DMS79 (cell line): Measurements from ENCODE around the gene HOXC12.

Experiments
- DNase-seq: peaks from one replicate; lab custom pipeline; 2025; lab: John Stamatoyannopoulos, UW

The HOXC12 gene

GRCh38 chr12:53956914-53957536, 2.3 kb downstream of the HOXC12 start:
- no peak for DNase-seq

- no peak for DNase-seq
Observed at GRCh38 chr12:53958128-53958527, 3.4 kb downstream of the HOXC12 start.

GRCh38 chr12:53959314-53959713, 4.6 kb downstream of the HOXC12 start:
- no peak for DNase-seq

GRCh38 chr12:53960187-53961024, 5.7 kb downstream of the HOXC12 start:
- DNase-seq: no peak

GRCh38 chr12:53961025-53961761, 6.5 kb downstream of the HOXC12 start:
- DNase-seq: no peak

- no peak for DNase-seq
Observed at GRCh38 chr12:53963005-53963404, 8.3 kb downstream of the HOXC12 start.

- DNase-seq: no peak
Observed at GRCh38 chr12:53963434-53964314, 9.0 kb downstream of the HOXC12 start.

GRCh38 chr12:53964315-53964713, 9.6 kb downstream of the HOXC12 start:
- no peak for DNase-seq

GRCh38 chr12:53965281-53966084, 10.8 kb downstream of the HOXC12 start:
- DNase-seq: peak; percentile 25

GRCh38 chr12:53966085-53966384, 11.3 kb downstream of the HOXC12 start:
- no peak for DNase-seq

GRCh38 chr12:53966385-53967133, 11.9 kb downstream of the HOXC12 start:
- DNase-seq: no peak

GRCh38 chr12:53967421-53967925, 12.8 kb downstream of the HOXC12 start:
- no peak for DNase-seq

- no peak for DNase-seq
Observed at GRCh38 chr12:53968214-53969127, 13.8 kb downstream of the HOXC12 start.

- no peak for DNase-seq
Observed at GRCh38 chr12:53969588-53970259, 15.0 kb downstream of the HOXC12 start.

- DNase-seq: no peak
Observed at GRCh38 chr12:53970451-53970850, 15.7 kb downstream of the HOXC12 start.

- no peak for DNase-seq
Observed at GRCh38 chr12:53971129-53971528, 16.4 kb downstream of the HOXC12 start.

GRCh38 chr12:53971686-53972085, 17.0 kb downstream of the HOXC12 start:
- no peak for DNase-seq

- no peak for DNase-seq
Observed at GRCh38 chr12:53972152-53972702, 17.5 kb downstream of the HOXC12 start.
